ENCODE results near the gene ITGB1. TPM values are rescaled to one million over a fixed set of nuclear protein-coding genes. Genes with fewer than 3 reads are reported as not detected.

Gene ITGB1
- total and polyA plus RNA-seq, 9 of the 15 experiments (the other 6 are each of a cell fraction or from before 2014, with no cell fraction given): 40.2 to 194 (median 155) TPM

GRCh38 chr10:32927750-32928149 is 30.3 kb downstream of the ITGB1 start:
- TF ChIP-seq CBX5 (IDR thresholded peaks at IDR 0.05; ENCODE audit: borderline replicate concordance, low read depth): no peak
- no peak for TF ChIP-seq ZNF561 (CRISPR knock-in tag; conservative IDR thresholded peaks at IDR 0.05)
- TF ChIP-seq MTA3 (IDR thresholded peaks at IDR 0.05; ENCODE audit: borderline replicate concordance): no peak
- no peak for TF ChIP-seq KLF10 (CRISPR knock-in tag; IDR thresholded peaks at IDR 0.05)
- TF ChIP-seq TAL1 (IDR thresholded peaks at IDR 0.05): peak; percentile 40
- TF ChIP-seq ARID1B (IDR thresholded peaks at IDR 0.05): peak; percentile 38; the same call in 1 of the 2 replicates
- TF ChIP-seq NRF1 (conservative IDR thresholded peaks at IDR 0.05 in 1 of 2, IDR thresholded peaks at IDR 0.05 in 1 of 2): no peak
- no peak for TF ChIP-seq XRCC3 (IDR thresholded peaks at IDR 0.05)
- TF ChIP-seq CBFA2T3 (IDR thresholded peaks at IDR 0.05): peak; percentile 52
- TF ChIP-seq TCF3 (CRISPR knock-in tag; IDR thresholded peaks at IDR 0.05): peak; percentile 57
- no peak for TF ChIP-seq HDAC8 (tag; IDR thresholded peaks at IDR 0.05)
- no TSS peak for BruUV-seq (replicated peaks)
- no peak for DNase-seq (ENCODE audit: extremely low read depth in 1 of 4, low spot score in 3 of 4)
- H3K4me1 ChIP-seq (replicated peaks in 1 of 2; ENCODE audit: control insufficient read depth in 2 of 2, insufficient read depth in 2 of 2, low read length in 2 of 2): peaks cover 0 to 15% of the 10 kb centered on the region in 2 experiments; a peak in 3 of 5 replicates
- ChIA-PET CTCF (ENCODE audit: low intra/inter-chr PET ratio) (no interaction called here), POLR2A (interaction anchor here (1.2 kb wide), 1 partner anchor 11 kb away, joined by 3 read pairs; no protein-coding TSS in a partner anchor)
- H4K20me1 ChIP-seq (replicated peaks; ENCODE audit: control insufficient read depth, insufficient read depth, low read length): no peaks in the 10 kb centered on the region
- WGBS (ENCODE audit: insufficient coverage, low coverage, missing lambda C conversion rate): 81% methylated on average over 3 of the region's 3 CpGs
- H3K27ac ChIP-seq (ENCODE audit: extremely low read depth, low read depth, low read length): no peak overlapping the region
- no peak overlapping the region for H2AFZ ChIP-seq (ENCODE audit: low read depth, low read length)
- H3K9me3 ChIP-seq (replicated peaks; ENCODE audit: control insufficient read depth, insufficient read depth, low read depth, low read length): peaks cover 6% of the 10 kb centered on the region; the same call in 1 of the 2 replicates
- H3K4me3 ChIP-seq: no peak overlapping the region
- H3K36me3 ChIP-seq (ENCODE audit: control insufficient read depth, insufficient read depth, low read length): peaks cover 89% of the 10 kb centered on the region
- intact Hi-C loops (cut with micrococcal nuclease) (no loop called here), in situ Hi-C loops (cut with MboI) (no loop called here)
- no peak overlapping the region for H3K9ac ChIP-seq (ENCODE audit: insufficient read depth in 1 of 2, low read depth in 2 of 2, low read length in 2 of 2)
- no peaks in the 10 kb centered on the region for H3K9me1 ChIP-seq (ENCODE audit: control insufficient read depth, insufficient read depth, low read length)
- FAIRE-seq: no peak
- ATAC-seq: no peak
- peaks cover 32% of the 10 kb centered on the region for H3K79me2 ChIP-seq (ENCODE audit: control insufficient read depth, insufficient read depth, low read length)
- H3K27me3 ChIP-seq (ENCODE audit: control insufficient read depth in 2 of 2, insufficient read depth in 2 of 2, low read length in 2 of 2): no peaks in the 10 kb centered on the region
- no peak overlapping the region for H3K4me2 ChIP-seq (ENCODE audit: insufficient read depth, low read length)
